K562 (cell line): ENCODE results near the gene SCYL1. TPM values are rescaled to one million over a fixed set of nuclear protein-coding genes. Genes with fewer than 3 reads are reported as not detected.

Experiments used
- ARID3B ChIP-seq: fragments of 250-450 bp; sonication (Bioruptor Pico); IDR thresholded peaks from 2 replicates; pipeline ENCODE4 v1.4.0; 2020; ENCODE audit warnings: borderline replicate concordance
- ATF2 ChIP-seq: sonication (generic); formaldehyde crosslinking; IDR thresholded peaks from 2 replicates; pipeline ENCODE4 v1.8.1; 2022; ENCODE audit warnings: missing genetic modification reagents
- BHLHE40 ChIP-seq: IDR thresholded peaks from 2 replicates; pipeline ENCODE4 v1.6.1; 2011; ENCODE audit warnings: low read length, improper control_type of control experiment
- CBFA2T3 ChIP-seq: fragments of 450-650 bp; IDR thresholded peaks from 2 replicates; pipeline ENCODE4 v1.6.1; 2017
- CTBP1 ChIP-seq: fragments of 450-650 bp; IDR thresholded peaks from 2 replicates; pipeline ENCODE4 v1.6.1; 2016; ENCODE audit warnings: borderline replicate concordance
- ESRRB ChIP-seq: fragments of 250-450 bp; sonication (Bioruptor Pico); IDR thresholded peaks from 2 replicates; pipeline ENCODE4 v1.5.0; 2020; ENCODE audit warnings: mild to moderate bottlenecking, moderate library complexity, borderline replicate concordance
- FOS ChIP-seq: IDR thresholded peaks from 3 replicates; pipeline ENCODE4 v1.6.1; 2011; ENCODE audit not compliant: insufficient read length; ENCODE audit errors: extremely low read depth
- FOXP1 ChIP-seq: sonication (generic); formaldehyde crosslinking; IDR thresholded peaks from 2 replicates; pipeline ENCODE4 v1.8.0; 2022; ENCODE audit warnings: mild to moderate bottlenecking, missing genetic modification reagents
- KAT7 ChIP-seq: sonication (generic); formaldehyde crosslinking; IDR thresholded peaks from 2 replicates; pipeline ENCODE4 v1.8.0; 2022; ENCODE audit warnings: missing genetic modification reagents, mild to moderate bottlenecking, borderline replicate concordance
- POLR2B ChIP-seq: fragments of 450-650 bp; IDR thresholded peaks from 2 replicates; pipeline ENCODE4 v1.6.1; 2018; ENCODE audit warnings: low read depth; ENCODE audit not compliant: partially characterized antibody
- RBM15 ChIP-seq: fragments of 200-400 bp; formaldehyde crosslinking; IDR thresholded peaks from 2 replicates; pipeline ENCODE4 v1.6.1; 2018; ENCODE audit warnings: mild to moderate bottlenecking, low read length, moderate library complexity; ENCODE audit not compliant: insufficient read depth
- RFX7 ChIP-seq: fragments of 250-450 bp; sonication (Bioruptor Pico); IDR thresholded peaks from 2 replicates; pipeline ENCODE4 v1.5.1; 2021; ENCODE audit warnings: mild to moderate bottlenecking
- RHOXF2B ChIP-seq: fragments of 250-450 bp; sonication (Bioruptor Pico); conservative IDR thresholded peaks from 2 replicates; pipeline ENCODE4 v1.5.1; 2021
- RNF219 ChIP-seq: fragments of 250-450 bp; sonication (Bioruptor Pico); IDR thresholded peaks from 2 replicates; pipeline ENCODE4 v1.5.0; 2022; ENCODE audit warnings: mild to moderate bottlenecking
- TEAD4 ChIP-seq, 2 experiments: sonication (generic) in 1 of 2; formaldehyde crosslinking in 1 of 2; IDR thresholded peaks; 2 replicates each; pipeline versions ENCODE4 v1.6.1 to v1.8.0; 2012 to 2022; ENCODE audit warnings: borderline replicate concordance in 1 of 2, inconsistent platforms in 1 of 2, low read length in 1 of 2, mild to moderate bottlenecking in 1 of 2, missing genetic modification reagents in 1 of 2
- ZFP91 ChIP-seq: sonication (generic); formaldehyde crosslinking; IDR thresholded peaks from 2 replicates; pipeline ENCODE4 v1.8.0; 2022; ENCODE audit warnings: mild to moderate bottlenecking, missing genetic modification reagents
- ZFX ChIP-seq: sonication (generic); formaldehyde crosslinking; IDR thresholded peaks from 2 replicates; pipeline ENCODE4 v1.8.0; 2022; ENCODE audit warnings: mild to moderate bottlenecking, missing genetic modification reagents, moderate library complexity
- ZNF79 ChIP-seq: fragments of 250-450 bp; sonication (Bioruptor Pico); IDR thresholded peaks from 2 replicates; pipeline ENCODE4 v1.4.0; 2020; ENCODE audit warnings: low read depth, mild to moderate bottlenecking, moderate library complexity
- ZSCAN32 ChIP-seq: fragments of 450-650 bp; formaldehyde crosslinking; IDR thresholded peaks from 2 replicates; pipeline ENCODE4 v1.4.0; 2020; ENCODE audit warnings: mild to moderate bottlenecking, moderate library complexity
- polyA plus RNA-seq, 8 experiments: library from polyadenylated mRNA; depleted of rRNA in 4 of 8; stranded (reverse) in 5 of 8; unstranded in 3 of 8; fragments of >200 nt; fragmentation: Nextera tagmentation in 2 of 8; fragmentation: Illumina TruSeq in 1 of 8; extraction: Ambion mirVana in 2 of 8; extraction: Trizol in 1 of 8; gene quantifications; 2 replicates each; pipeline versions ENCODE4 v1.2.1 to v1.2.3, GENCODE V29; 2011 to 2014; ENCODE audit warnings: inconsistent platforms in 1 of 8, missing spikeins in 1 of 8
- total RNA-seq, 7 experiments: library from RNA; depleted of rRNA in 6 of 7; stranded (reverse); fragments of >200 nt in 6 of 7; fragmentation: Illumina TruSeq in 2 of 7; extraction: Trizol in 2 of 7; gene quantifications; 2 replicates each; pipeline versions ENCODE4 v1.2.1 to v1.2.3, GENCODE V29; 2011 to 2021; ENCODE audit warnings: low replicate concordance in 1 of 7

Gene SCYL1
- total and polyA plus RNA-seq, 9 of the 15 experiments (the other 6 are each of a cell fraction or from before 2014, with no cell fraction given) = 1.9 to 145 (median 57.6) TPM

- no peak for TF ChIP-seq ESRRB (CRISPR knock-in tag)
- 0 out of 2 replicates have a peak, but pooled peaks have one; percentile 16 for TF ChIP-seq TEAD4 (IDR thresholded peaks at IDR 0.05; ENCODE audit: low read length)
- no peak for TF ChIP-seq TEAD4 (CRISPR knock-in tag; IDR thresholded peaks at IDR 0.05; ENCODE audit: borderline replicate concordance)
- no peak for TF ChIP-seq RFX7 (CRISPR knock-in tag)
- TF ChIP-seq ARID3B (CRISPR knock-in tag) = no peak
- no peak for TF ChIP-seq RBM15
- peak; percentile 98 for TF ChIP-seq CTBP1
- TF ChIP-seq RHOXF2B (CRISPR knock-in tag) = no peak
- no peak for TF ChIP-seq RNF219 (CRISPR knock-in tag)
- no peak for TF ChIP-seq CBFA2T3
- TF ChIP-seq ZNF79 (CRISPR knock-in tag) = no peak
- TF ChIP-seq FOS = peak; percentile 62
- no peak for TF ChIP-seq POLR2B
- no peak for TF ChIP-seq ZFP91 (CRISPR knock-in tag)
- no peak for TF ChIP-seq FOXP1 (CRISPR knock-in tag)
- peak; percentile 99 for TF ChIP-seq BHLHE40
- TF ChIP-seq ZSCAN32 (CRISPR knock-in tag) = no peak
- no peak for TF ChIP-seq ATF2 (CRISPR knock-in tag)
- 0 out of 2 replicates have a peak, but pooled peaks have one; percentile 7 for TF ChIP-seq KAT7
- TF ChIP-seq ZFX (CRISPR knock-in tag) = no peak
These were observed 37.2 kb upstream of the SCYL1 start (continued) for GRCh38 chr11:65487467-65488272.
